Lung microvascular endothelial cell (primary cell): ENCODE measurements around the gene MBD6. TPM values are rescaled to one million over a fixed set of nuclear protein-coding genes. Genes with fewer than 3 reads are reported as not detected.
"Not testable (repeated sequence)": the region's sequence is repeated elsewhere in the genome, so short reads cannot be mapped to it uniquely, and the experiment has no call there.

ENCODE experiments used
- DNase-seq, 2 donors: peaks; one replicate each; pipeline versions ENCODE4 v3.0.0 to v3.0.0-alpha.2; 2010; ENCODE audit warnings: low read depth in 2 of 2
- total RNA-seq: library from RNA; depleted of rRNA; stranded (reverse); fragments of >200 nt; gene quantifications from 2 replicates; pipeline ENCODE4 v1.2.1, GENCODE V29; 2014

Gene MBD6
- total RNA-seq, 1 donor from 2014 or later = 6.9 TPM

- peak in 1 of 2 donors; percentile 29 for DNase-seq
These were observed 34.0 kb upstream of the MBD6 start for GRCh38 chr12:57488402-57489156.

- no peak for DNase-seq
These were observed 33.4 kb upstream of the MBD6 start for GRCh38 chr12:57489157-57489641.

- DNase-seq = no peak
These were observed 32.5 kb upstream of the MBD6 start for GRCh38 chr12:57490126-57490525.

GRCh38 chr12:57491393-57492280 lies 31.0 kb upstream of the MBD6 start:
- peak in 1 of 2 donors; percentile 33 for DNase-seq

GRCh38 chr12:57495051-57495701 lies 27.4 kb upstream of the MBD6 start:
- not testable (repeated sequence) for DNase-seq

- no peak for DNase-seq
These were observed 25.8 kb upstream of the MBD6 start for GRCh38 chr12:57496822-57497221.

- no peak for DNase-seq
These were observed 25.1 kb upstream of the MBD6 start for GRCh38 chr12:57497223-57498131.

- no peak for DNase-seq
These were observed 24.5 kb upstream of the MBD6 start for GRCh38 chr12:57498132-57498502.

GRCh38 chr12:57498571-57498970 lies 24.1 kb upstream of the MBD6 start:
- DNase-seq = no peak

GRCh38 chr12:57500213-57500612 lies 22.4 kb upstream of the MBD6 start:
- DNase-seq = no peak

- not testable (repeated sequence) for DNase-seq
These were observed 20.2 kb upstream of the MBD6 start for GRCh38 chr12:57502311-57502969.

- DNase-seq = not testable (repeated sequence)
These were observed 16.1 kb upstream of the MBD6 start for GRCh38 chr12:57506541-57506940.

- DNase-seq = not testable (repeated sequence)
These were observed 14.8 kb upstream of the MBD6 start for GRCh38 chr12:57507796-57508195.

GRCh38 chr12:57511161-57511560 lies 11.5 kb upstream of the MBD6 start:
- DNase-seq = no peak

- DNase-seq = no peak
These were observed 10.9 kb upstream of the MBD6 start for GRCh38 chr12:57511588-57512325.

- DNase-seq = no peak
These were observed 10.0 kb upstream of the MBD6 start for GRCh38 chr12:57512665-57513064.

- no peak for DNase-seq
These were observed 9.4 kb upstream of the MBD6 start for GRCh38 chr12:57513266-57513665.

GRCh38 chr12:57513677-57514076 lies 8.9 kb upstream of the MBD6 start:
- not testable (repeated sequence) for DNase-seq

- DNase-seq = not testable (repeated sequence)
These were observed 8.4 kb upstream of the MBD6 start for GRCh38 chr12:57514246-57514645.
